HCT116 (cell line): ENCODE data around the gene EVI5.
"Not testable (repeated sequence)": the region's sequence is repeated elsewhere in the genome, so short reads cannot be mapped to it uniquely, and the experiment has no call there.

Source experiments
- CTCF ChIP-seq, 3 experiments: fragments of 200-600 bp in 1 of 3; sonication (generic) in 1 of 3; IDR thresholded peaks in 2 of 3; conservative IDR thresholded peaks in 1 of 3; 2 replicates each; pipeline ENCODE4 v1.5.1; 2012 to 2017; ENCODE audit warnings: low read depth in 2 of 3, low read length in 2 of 3, antibody characterized with exemption in 1 of 3, borderline replicate concordance in 1 of 3, control low read depth in 1 of 3, mild to moderate bottlenecking in 1 of 3, mixed read lengths in 1 of 3, mixed run types in 1 of 3, moderate library complexity in 1 of 3; ENCODE audit not compliant: insufficient read depth in 1 of 3
- SRF ChIP-seq: IDR thresholded peaks from 2 replicates; pipeline ENCODE4 v1.6.1; 2012; ENCODE audit warnings: low read depth
- YY1 ChIP-seq: IDR thresholded peaks from 2 replicates; pipeline ENCODE4 v1.6.1; 2011; ENCODE audit warnings: low read length, low read depth, moderate library complexity, mild to moderate bottlenecking; ENCODE audit not compliant: insufficient replicate concordance; ENCODE audit errors: extremely low read depth

GRCh38 chr1:92589361-92589760 is 195.5 kb downstream of the EVI5 start:
- not testable (repeated sequence) for TF ChIP-seq YY1; CTCF (IDR thresholded peaks at IDR 0.05 in 2 of 3, conservative IDR thresholded peaks at IDR 0.05 in 1 of 3; ENCODE audit: borderline replicate concordance in 1 of 3, insufficient read depth in 1 of 3, low read depth in 2 of 3, low read length in 2 of 3); SRF
